HCT116 (cell line): Measurements from ENCODE around the gene TNN. TPM values are rescaled to one million over a fixed set of nuclear protein-coding genes. Genes with fewer than 3 reads are reported as not detected.

Experiments used
- ATAC-seq: fragments of 200-7000 bp; cut with Tn5 transposase; 2 replicates; pipeline ENCODE4 v1.9.1; 2020; ENCODE audit warnings: mild to moderate bottlenecking, moderate library complexity
- BruUV-seq: library from RNA; stranded (reverse); fragments of 400-500 nt; replicated peaks from 2 replicates; lab custom pipeline; 2021; lab: Mats Ljungman, UMichigan
- CTCF ChIA-PET: fragments of 300-600 bp; sonication (Branson Sonifier 250); formaldehyde crosslinking; loops from one replicate; lab custom pipeline; 2021; ENCODE audit warnings: antibody characterized with exemption; lab: Charles Lee
- POLR2A ChIA-PET: fragments of 300-600, 350-600 bp; sonication (Branson Sonifier 250); formaldehyde crosslinking; loops from one replicate; lab custom pipeline; 2021; ENCODE audit warnings: antibody characterized with exemption; lab: Charles Lee
- RAD21 ChIA-PET, 2 experiments: fragments of 300-600 bp; sonication (Branson Sonifier 250); formaldehyde crosslinking; loops; one replicate each; lab custom pipeline; 2023; ENCODE audit warnings: low total read pairs in 2 of 2; ENCODE audit not compliant: uncharacterized antibody in 2 of 2, unreplicated experiment in 2 of 2, low non-redundant PET in 1 of 2; lab: Charles Lee
- DNase-seq: peaks from one replicate; pipeline ENCODE4 v3.0.0-alpha.2; 2010; ENCODE audit warnings: low read depth, low spot score
- H2AFZ ChIP-seq: fragments of 200-600 bp; shearing (Covaris generic), sonication (generic); 2 replicates; pipeline ENCODE4 v1.6.1; 2017; ENCODE audit warnings: low read depth, mixed run types, mixed read lengths, antibody characterized with exemption, low read length; ENCODE audit not compliant: poor library complexity, severe bottlenecking
- H3K27ac ChIP-seq: 2 replicates; pipeline ENCODE4 v1.5.1; 2012; ENCODE audit warnings: low read depth, low read length
- H3K27me3 ChIP-seq: fragments of 200-600 bp; sonication (generic); 2 replicates; pipeline ENCODE4 v1.6.1; 2016; ENCODE audit warnings: mixed run types, low read length, mixed read lengths; ENCODE audit not compliant: insufficient read depth
- H3K36me3 ChIP-seq, 2 experiments: fragments of 200-500 bp in 1 of 2; fragments of 200-600 bp in 1 of 2; sonication (Bioruptor generic) in 1 of 2; sonication (generic) in 1 of 2; 2 replicates each; pipeline versions ENCODE4 v1.5.1 to v1.6.1; 2014 to 2016; ENCODE audit warnings: low read length in 2 of 2, inconsistent platforms in 1 of 2, mixed read lengths in 1 of 2, mixed run types in 1 of 2; ENCODE audit not compliant: insufficient read depth in 2 of 2, control insufficient read depth in 1 of 2
- H3K4me1 ChIP-seq, 2 experiments: fragments of 200-600 bp in 1 of 2; sonication (generic) in 1 of 2; 2 replicates each; pipeline versions ENCODE4 v1.5.1 to v1.6.1; 2012 to 2017; ENCODE audit warnings: low read length in 2 of 2, inconsistent platforms in 1 of 2, mild to moderate bottlenecking in 1 of 2, mixed read lengths in 1 of 2, mixed run types in 1 of 2, moderate library complexity in 1 of 2; ENCODE audit not compliant: insufficient read depth in 2 of 2, control insufficient read depth in 1 of 2
- H3K4me2 ChIP-seq: fragments of 200-600 bp; sonication (generic); 2 replicates; pipeline ENCODE4 v1.6.1; 2017; ENCODE audit warnings: mixed run types, low read length, mixed read lengths
- H3K4me3 ChIP-seq, 2 experiments: fragments of 200-600 bp in 1 of 2; sonication (generic) in 1 of 2; replicated peaks in 1 of 2; 2 replicates each; pipeline ENCODE4 v1.5.1; 2011 to 2016; ENCODE audit warnings: low read length in 2 of 2, control low read depth in 1 of 2, low read depth in 1 of 2, mild to moderate bottlenecking in 1 of 2, mixed read lengths in 1 of 2, mixed run types in 1 of 2
- H3K79me2 ChIP-seq: fragments of 200-600 bp; sonication (generic); 2 replicates; pipeline ENCODE4 v1.6.1; 2017; ENCODE audit warnings: mild to moderate bottlenecking, mixed run types, low read length, moderate library complexity, mixed read lengths; ENCODE audit not compliant: insufficient read depth
- H3K9ac ChIP-seq: fragments of 200-600 bp; sonication (generic); 2 replicates; pipeline ENCODE4 v1.6.1; 2016; ENCODE audit warnings: low read length, mixed read lengths
- H3K9me2 ChIP-seq: fragments of 200-600 bp; sonication (generic), shearing (Covaris generic); 2 replicates; pipeline ENCODE4 v1.6.1; 2017; ENCODE audit warnings: mixed run types, mild to moderate bottlenecking, moderate library complexity; ENCODE audit not compliant: insufficient read depth
- H3K9me3 ChIP-seq, 2 experiments: fragments of 200-500 bp in 1 of 2; fragments of 200-600 bp in 1 of 2; sonication (Bioruptor generic) in 1 of 2; sonication (generic) in 1 of 2; 2 replicates each; pipeline ENCODE4 v1.6.1; 2014 to 2017; ENCODE audit warnings: low read length in 2 of 2, mixed read lengths in 2 of 2, inconsistent platforms in 1 of 2, low read depth in 1 of 2, mild to moderate bottlenecking in 1 of 2, mixed run types in 1 of 2, moderate library complexity in 1 of 2; ENCODE audit not compliant: control insufficient read depth in 1 of 2, insufficient read depth in 1 of 2
- H4K20me1 ChIP-seq: fragments of 200-600 bp; sonication (generic), shearing (Covaris generic); 2 replicates; pipeline ENCODE4 v1.6.1; 2017; ENCODE audit warnings: mixed run types, mild to moderate bottlenecking, moderate library complexity; ENCODE audit not compliant: insufficient read depth
- EGR1 ChIP-seq: IDR thresholded peaks from 2 replicates; pipeline ENCODE4 v1.6.1; 2012; ENCODE audit warnings: low read depth
- EZH2phosphoT487 ChIP-seq: fragments of 200-600 bp; IDR thresholded peaks from 2 replicates; pipeline ENCODE4 v1.6.1; 2018; ENCODE audit warnings: antibody characterized with exemption, borderline replicate concordance
- JUND ChIP-seq: IDR thresholded peaks from 2 replicates; pipeline ENCODE4 v1.6.1; 2012
- SP1 ChIP-seq: IDR thresholded peaks from 2 replicates; pipeline ENCODE4 v1.6.1; 2012; ENCODE audit warnings: low read depth
- intact Hi-C: fragments of 100-400 bp; cut with micrococcal nuclease; formaldehyde crosslinking; loops from 2 replicates; pipeline ENCODE4 v1.10.0; 2022
- total RNA-seq: library from RNA; stranded (reverse); gene quantifications from one replicate; pipeline ENCODE4 v1.2.1, GENCODE V29; 2021; ENCODE audit not compliant: unreplicated experiment
- TF ChIP-seq, protein P1 (sequence below): IDR thresholded peaks from 2 replicates; pipeline ENCODE4 v1.6.1; 2012

TNN gene
- total RNA-seq, 1 experiment from 2014 or later: not detected

DNA sequence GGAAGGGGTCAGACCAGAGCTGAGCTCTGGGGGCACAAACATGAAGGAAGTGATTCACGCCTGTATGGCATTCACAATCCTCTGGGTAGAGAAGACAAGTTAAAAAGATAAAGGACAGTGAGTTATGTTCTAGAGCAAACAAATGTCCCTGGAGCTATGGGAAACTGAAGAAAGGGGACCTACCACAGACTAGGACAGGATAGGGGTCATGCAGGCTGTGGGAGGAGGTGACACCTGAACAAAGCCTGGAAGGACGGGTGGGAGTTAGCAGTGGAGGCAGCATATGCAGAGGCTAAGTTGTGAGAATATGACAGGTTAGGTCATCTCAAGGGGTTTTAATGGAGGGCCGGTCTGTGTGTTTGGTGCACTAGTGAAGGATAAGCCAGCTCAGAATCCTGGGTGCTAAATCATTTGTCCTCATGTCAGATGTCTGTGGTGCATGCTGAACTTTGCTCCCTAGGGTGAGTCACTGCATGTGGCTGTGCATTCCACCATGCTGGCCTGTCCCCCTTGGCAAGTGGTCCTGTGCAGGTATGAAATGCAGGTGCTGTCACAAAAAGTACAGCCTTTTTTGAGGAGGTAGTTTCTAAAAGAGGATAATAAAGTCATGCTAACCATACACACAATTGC, 28.5 kb downstream of the TNN start:
- H3K27me3 ChIP-seq: no peaks in the 10 kb centered on the region
- peaks cover 0 to 7% of the 10 kb centered on the region in 2 experiments; a peak in 2 of 4 replicates for H3K4me1 ChIP-seq
- ChIA-PET POLR2A (no interaction called here), RAD21 (no interaction called here), CTCF (no interaction called here)
- intact Hi-C loops: no loop called here
- H3K9me3 ChIP-seq: no peaks in the 10 kb centered on the region
- H3K9me2 ChIP-seq: no peaks in the 10 kb centered on the region
- no peak overlapping the region for H3K4me3 ChIP-seq
- peak; percentile 63 for ATAC-seq
- no peak for DNase-seq
- no TSS peak for BruUV-seq
- TF ChIP-seq, protein P1, sequence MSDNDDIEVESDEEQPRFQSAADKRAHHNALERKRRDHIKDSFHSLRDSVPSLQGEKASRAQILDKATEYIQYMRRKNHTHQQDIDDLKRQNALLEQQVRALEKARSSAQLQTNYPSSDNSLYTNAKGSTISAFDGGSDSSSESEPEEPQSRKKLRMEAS: 0 out of 2 replicates have a peak, but pooled peaks have one; percentile 21
- no peak for TF ChIP-seq SP1
- TF ChIP-seq EZH2phosphoT487: no peak
- H2AFZ ChIP-seq: no peak overlapping the region
- H3K9ac ChIP-seq: no peak overlapping the region
- H3K79me2 ChIP-seq: no peaks in the 10 kb centered on the region
- no peaks in the 10 kb centered on the region for H4K20me1 ChIP-seq
- no peaks in the 10 kb centered on the region for H3K36me3 ChIP-seq
- 0 out of 2 replicates have a peak overlapping the region, but pooled peaks have one; percentile 17 for H3K4me2 ChIP-seq
- H3K27ac ChIP-seq: no peak overlapping the region

DNA sequence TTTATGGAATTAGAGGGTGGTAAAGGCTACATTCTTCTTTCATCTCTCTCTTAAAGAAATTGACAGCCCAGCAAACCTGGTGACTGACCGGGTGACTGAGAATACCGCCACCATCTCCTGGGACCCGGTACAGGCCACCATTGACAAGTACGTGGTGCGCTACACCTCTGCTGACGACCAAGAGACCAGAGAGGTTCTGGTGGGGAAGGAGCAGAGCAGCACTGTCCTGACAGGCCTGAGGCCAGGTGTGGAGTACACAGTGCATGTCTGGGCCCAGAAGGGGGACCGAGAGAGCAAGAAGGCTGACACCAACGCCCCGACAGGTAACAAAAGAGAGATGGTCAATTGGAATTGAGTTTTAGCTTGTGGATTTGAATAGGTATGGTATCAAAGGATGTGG, 29.7 kb downstream of the TNN start:
- DNase-seq (no peak), ATAC-seq (no peak)
- H3K4me1 ChIP-seq: peaks cover 0 to 7% of the 10 kb centered on the region in 2 experiments; a peak in 2 of 4 replicates
- TF ChIP-seq EGR1 (no peak), JUND (no peak)
- TF ChIP-seq, all 23 proteins: peak for 0
- CTCF ChIA-PET: no interaction called here
- no peak overlapping the region for H3K4me2 ChIP-seq
- no peaks in the 10 kb centered on the region for H3K9me2 ChIP-seq
- POLR2A ChIA-PET: no interaction called here
- H3K9me3 ChIP-seq: no peaks in the 10 kb centered on the region
- no peak overlapping the region for H3K4me3 ChIP-seq
- RAD21 ChIA-PET: no interaction called here
- intact Hi-C loops: no loop called here
- H4K20me1 ChIP-seq: no peaks in the 10 kb centered on the region
- no peak overlapping the region for H3K9ac ChIP-seq
- no TSS peak for BruUV-seq
- H3K27ac ChIP-seq: no peak overlapping the region
- H3K79me2 ChIP-seq: no peaks in the 10 kb centered on the region
- H3K36me3 ChIP-seq: no peaks in the 10 kb centered on the region
- H3K27me3 ChIP-seq: no peaks in the 10 kb centered on the region
- H2AFZ ChIP-seq: no peak overlapping the region
